ENCODE results near the gene OR51G1.
"Not testable (repeated sequence)": the region's sequence is repeated elsewhere in the genome, so short reads cannot be mapped to it uniquely, and the experiment has no call there.

The OR51G1 gene, protein sequence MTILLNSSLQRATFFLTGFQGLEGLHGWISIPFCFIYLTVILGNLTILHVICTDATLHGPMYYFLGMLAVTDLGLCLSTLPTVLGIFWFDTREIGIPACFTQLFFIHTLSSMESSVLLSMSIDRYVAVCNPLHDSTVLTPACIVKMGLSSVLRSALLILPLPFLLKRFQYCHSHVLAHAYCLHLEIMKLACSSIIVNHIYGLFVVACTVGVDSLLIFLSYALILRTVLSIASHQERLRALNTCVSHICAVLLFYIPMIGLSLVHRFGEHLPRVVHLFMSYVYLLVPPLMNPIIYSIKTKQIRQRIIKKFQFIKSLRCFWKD

DNA sequence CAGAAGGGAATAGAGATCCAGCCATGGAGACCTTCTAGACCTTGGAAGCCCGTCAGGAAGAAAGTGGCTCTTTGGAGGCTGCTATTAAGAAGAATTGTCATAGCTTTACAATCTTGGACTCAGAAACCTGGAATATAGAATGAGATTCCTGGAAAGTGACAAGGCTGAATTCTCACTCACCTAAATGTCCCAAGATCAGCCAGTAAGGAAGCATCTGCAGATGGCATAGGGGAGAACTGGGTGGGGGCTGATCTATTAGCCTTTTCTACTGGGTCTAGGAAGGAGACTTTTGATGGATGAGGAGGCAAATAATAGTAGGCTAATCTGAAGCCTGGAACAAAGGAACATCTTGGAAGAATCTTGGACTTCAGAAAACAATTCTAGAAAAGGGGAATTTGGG, at the start of gene OR51G1:
Gene OR51G1, minus strand, starts transcription at position 101 of the 400 bp plus-strand sequence. Its CDS starts 0 bp downstream, at position 101.
- no peak for DNase-seq (ENCODE audit: low spot score)

DNA sequence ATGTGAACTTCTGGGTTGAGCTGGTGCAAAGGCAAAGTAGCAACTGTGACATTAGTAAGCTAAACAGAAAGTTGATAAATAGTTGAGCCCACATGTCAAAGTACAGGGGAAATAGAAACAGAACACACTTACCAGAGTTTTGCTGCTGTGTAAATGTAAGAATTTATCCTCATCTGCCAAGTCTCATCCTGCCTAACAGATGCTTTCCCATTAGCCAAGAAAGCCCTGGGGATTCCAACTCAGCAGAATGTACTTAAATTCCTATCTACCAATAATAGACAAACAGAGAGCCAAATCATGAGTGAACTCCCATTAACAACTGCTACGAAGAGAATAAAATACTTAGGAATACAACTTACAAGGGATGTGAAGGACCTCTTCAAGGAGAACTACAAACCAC, 38.7 kb upstream of the OR51G1 start:
- DNase-seq (ENCODE audit: low spot score) = no peak

DNA sequence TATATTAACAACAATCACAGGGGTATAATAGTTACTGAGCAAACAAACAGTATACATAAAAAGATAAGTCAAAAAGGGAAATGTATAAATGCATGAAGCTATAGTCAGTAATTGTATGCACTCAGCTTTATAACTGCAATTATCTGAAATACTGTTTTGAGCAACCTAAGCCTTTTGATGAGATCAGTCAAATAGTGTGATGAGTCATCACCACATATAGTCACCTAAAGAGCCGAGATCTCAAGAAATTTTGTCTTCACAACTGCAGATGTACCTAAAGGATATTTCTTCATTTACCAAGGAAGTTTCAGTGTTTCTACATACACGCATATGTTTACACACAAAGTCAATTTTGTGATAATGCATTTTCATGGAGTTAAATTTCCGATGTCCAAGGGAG, 36.7 kb upstream of the OR51G1 start:
- DNase-seq (ENCODE audit: low spot score) = peak; percentile 21

DNA sequence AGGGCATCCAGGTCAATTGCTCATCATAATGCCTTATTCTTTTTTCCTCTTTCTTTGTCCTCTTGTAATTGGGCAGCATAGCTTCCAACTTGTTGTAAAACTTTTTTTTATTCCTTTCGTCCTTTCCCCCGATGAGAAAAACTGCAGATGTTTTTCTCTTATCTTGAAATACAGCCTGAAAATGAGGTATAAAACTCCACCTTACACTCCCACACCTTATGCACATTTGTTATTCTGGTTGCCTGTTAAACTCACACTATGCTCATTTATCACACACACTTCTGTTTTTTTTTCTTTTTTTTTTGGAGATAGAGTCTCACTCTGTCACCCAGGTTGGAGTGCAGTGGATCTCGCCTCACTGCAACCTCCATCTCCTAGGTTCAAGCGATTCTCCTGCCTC, 33.3 kb upstream of the OR51G1 start:
- DNase-seq (ENCODE audit: low spot score) = no peak

DNA sequence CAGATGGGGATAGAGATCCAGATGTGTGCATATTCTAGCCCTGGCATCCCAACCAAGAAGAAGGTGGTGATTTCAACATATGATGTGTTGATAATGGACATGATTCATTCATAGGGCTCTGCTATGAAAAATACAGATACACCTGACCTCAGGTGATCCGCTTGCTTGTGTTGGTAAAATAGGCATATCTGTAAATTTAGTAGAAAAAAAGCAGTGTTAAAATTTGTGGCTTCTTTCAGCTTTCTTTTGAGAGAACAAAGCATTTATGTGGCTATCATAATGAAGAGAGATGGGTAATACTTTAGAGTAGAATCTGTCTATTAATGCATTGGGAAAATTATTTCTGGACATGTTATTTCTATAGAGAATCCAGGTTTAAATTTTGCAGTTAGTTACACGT, 31.5 kb upstream of the OR51G1 start, which contains the start of gene OR51A2:
Gene OR51A2, minus strand, starts transcription at position 101 of the 400 bp plus-strand sequence. Its CDS starts 0 bp downstream, at position 101.
- DNase-seq (ENCODE audit: low spot score) = not testable (repeated sequence)

DNA sequence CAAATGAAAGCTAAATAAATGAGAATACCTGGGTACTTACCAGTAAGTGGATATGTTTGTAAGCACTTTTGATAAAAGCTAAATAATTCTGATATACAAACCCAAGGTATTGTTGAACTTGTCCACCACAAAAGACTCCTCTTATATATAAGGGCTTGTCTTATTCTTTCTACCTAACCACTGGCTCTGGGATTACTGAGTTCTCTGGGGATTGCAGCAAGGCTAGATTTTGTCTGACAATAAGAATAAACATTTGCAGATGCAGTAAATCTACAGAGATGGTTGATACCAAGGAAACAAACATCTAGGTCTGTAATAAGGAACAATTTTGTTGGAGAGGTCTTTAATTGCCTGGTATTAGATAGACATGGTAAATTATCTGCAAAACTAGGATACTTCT, 23.4 kb upstream of the OR51G1 start, which contains the start of gene OR51A4:
Gene OR51A4, minus strand, starts transcription at position 101 of the 400 bp plus-strand sequence. CDS start 505 bp downstream, outside the sequence.
- DNase-seq (ENCODE audit: low spot score) = no peak

DNA sequence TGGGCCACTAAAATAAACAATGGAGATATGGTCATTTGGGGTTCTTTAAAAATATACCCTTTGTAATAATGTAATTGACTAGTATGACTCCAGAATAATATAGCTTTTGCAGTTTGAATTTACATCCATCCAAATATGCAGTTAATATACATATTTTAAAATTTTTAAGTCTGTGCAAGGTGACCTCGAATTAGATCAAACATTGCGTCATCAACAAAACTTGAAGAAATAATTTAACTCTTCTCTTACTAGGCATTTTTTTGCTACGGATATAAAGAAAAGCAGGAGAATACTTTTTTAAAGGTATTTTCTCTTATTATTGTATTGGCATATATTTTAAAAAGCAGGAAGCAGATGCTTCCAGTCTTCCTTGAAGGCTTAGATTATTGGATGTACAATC, 12.6 kb upstream of the OR51G1 start:
- DNase-seq (ENCODE audit: low spot score) = no peak

DNA sequence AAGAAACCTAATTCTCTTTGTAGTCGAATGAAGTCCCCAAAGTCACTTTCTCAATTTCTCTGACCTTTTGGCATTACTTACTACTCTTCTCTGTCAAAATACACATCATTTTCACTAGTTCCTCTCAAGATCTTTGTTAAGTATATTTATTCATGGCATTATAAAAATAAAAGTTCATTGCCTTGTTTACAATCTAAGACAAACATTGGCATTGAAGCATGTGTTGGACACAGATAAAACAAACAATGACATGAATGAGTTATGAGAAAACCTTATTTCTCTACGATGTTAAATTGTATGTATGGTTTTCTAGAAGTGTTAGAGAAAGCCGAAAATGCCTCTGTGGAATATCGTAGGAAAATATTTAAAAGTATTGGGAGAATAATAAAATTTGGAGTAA, 8.6 kb upstream of the OR51G1 start:
- DNase-seq (ENCODE audit: low spot score) = no peak

DNA sequence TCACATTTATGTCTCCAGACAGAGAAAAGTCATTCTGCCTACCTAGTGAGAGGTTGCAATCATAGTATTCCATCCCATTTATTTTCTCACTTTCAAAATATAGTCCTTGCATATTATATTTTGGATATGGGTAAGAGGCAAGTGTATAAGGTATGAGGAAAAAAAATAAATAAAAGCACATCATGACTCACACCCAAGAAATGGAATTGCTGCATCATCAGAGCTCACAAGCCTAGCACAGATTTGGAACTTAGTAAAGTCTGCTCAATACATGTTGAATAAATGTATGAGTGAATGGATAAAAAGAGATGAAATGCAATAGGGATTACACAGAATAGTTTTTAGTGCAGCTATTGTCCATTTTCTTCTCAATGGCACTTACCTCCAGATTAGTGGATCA, 2.5 kb upstream of the OR51G1 start:
- DNase-seq (ENCODE audit: low spot score) = no peak

DNA sequence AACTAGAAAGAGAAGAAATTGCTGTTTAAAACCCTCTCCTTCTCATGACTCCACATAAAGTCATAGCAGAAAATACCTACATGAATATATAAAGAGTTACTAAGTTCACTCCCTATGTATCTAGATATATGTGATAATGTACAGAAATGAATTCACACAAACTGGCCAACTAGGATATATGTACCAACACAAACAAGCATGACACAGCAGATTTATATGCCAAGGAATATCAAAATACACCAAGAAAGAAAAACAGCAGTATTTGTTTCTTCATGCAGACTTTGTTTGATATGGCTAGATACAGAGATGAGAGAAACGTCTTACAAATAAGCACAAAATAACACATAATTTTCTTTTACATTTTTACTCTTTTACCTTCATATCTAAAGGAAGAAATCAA, 1.8 kb downstream of the OR51G1 start:
- no peak for DNase-seq (ENCODE audit: low spot score)

DNA sequence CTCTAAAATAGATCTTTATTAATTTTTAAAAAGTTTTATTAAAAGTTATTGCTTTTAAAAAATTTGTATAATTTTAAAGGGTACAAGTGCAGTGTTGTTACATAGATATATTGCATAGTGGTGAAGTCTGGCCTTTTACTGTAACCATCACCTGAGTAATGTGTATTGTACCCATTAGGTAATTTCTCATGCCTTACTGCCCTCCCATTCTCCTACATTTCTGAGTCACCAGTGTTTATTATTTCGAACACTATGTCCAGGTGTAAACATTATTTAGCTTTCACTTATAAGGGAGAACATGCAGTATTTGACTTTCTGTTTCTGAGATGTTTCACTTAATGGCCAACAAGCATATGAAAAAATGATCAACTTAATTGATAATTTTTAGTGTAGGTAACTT, 2.3 kb downstream of the OR51G1 start:
- no peak for DNase-seq (ENCODE audit: low spot score)

DNA sequence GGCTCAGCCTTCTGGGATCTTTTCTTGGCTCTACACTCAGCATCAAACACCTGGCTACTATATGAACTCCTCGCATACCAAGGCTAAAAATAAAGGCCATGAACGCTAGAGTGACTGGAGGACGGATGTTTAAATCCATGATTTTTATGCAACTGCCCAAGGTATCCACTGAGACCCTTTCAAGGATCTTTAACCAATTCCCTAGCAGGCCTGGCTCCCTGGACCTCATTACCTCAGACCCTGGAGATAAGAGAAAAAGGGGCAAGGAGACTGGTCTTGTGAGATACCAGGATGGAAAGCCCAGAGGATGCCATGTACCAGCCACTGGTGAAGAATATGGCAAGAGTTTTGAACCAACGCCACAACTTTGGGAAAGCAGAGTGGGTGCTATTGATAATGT, 4.9 kb downstream of the OR51G1 start, which contains the start of gene OR51G2:
Gene OR51G2, minus strand, starts transcription at position 101 of the 400 bp plus-strand sequence. CDS start 3,687 bp downstream, outside the sequence.
- DNase-seq (ENCODE audit: low spot score) = no peak

DNA sequence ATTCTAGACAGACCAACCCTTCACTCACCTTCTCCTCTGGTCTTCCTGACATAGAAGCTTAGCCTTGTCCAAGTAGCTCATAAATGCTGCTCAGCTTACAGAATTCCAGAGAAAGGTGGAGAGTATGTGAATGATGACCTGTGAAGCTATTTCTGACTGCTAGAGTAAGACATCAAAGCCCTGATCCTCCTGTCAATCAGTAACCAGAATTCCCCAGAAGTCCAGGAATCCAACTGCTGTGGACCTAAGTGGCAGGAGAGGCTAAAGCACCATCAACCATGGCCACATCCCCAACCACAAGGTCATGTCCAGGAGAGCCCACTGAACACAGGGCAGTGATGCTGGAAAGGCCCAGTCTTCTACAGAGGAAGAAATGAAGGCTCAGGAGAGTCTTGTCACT, 7.6 kb downstream of the OR51G1 start:
- DNase-seq (ENCODE audit: low spot score) = no peak

DNA sequence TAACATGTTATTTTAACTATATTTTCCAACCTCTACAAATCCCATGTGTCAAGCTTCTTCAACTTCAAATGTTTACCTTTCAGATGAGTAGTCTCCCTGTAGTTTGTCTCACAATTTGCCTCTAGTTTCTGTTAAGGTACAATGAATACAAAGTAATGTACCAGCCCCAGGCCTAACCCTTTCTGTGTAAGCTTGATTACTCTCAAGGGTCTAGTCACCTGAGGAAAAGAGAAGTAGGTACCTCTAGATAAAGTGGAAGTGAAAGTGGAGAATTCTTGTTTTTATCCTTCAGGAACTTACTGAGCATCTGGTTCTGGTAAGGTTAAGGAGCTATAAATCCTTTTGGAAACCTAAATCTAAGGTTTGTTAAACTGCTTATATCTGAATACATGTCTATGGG, 20.7 kb downstream of the OR51G1 start, which contains the start of gene OR51A7:
Gene OR51A7, plus strand, starts transcription at position 300 of the 400 bp plus-strand sequence. CDS start 3,587 bp downstream, outside the sequence.
- DNase-seq (ENCODE audit: low spot score) = no peak

DNA sequence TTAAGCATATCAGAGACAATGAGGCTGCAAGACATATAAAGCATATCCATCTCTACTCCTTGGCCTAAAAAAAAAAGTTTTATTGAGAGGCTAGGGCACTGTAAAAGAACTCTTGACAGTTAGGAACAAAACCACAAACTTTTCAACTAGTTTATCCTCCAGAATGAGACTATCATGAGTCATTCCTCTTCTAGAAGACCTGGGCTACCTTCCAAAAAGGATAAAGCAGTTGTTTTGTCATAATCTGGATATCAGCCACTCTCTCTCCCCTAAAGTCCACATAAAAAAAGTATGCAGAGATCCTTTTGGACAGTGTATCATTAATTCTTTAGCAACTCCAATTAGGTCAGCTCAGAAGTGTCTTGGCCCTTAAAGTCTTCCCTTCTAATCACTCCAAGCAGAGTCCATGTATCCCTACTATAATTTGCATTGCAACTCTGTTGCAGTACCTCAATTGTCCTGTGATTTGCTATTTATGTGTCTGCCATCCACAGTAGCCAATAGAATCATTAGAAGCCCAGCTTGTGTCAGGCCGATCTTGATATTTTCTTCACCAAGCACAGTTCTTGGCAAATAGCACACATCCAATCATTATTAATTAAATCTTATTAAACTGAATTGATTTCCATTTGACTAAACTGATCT, 32.0 kb downstream of the OR51G1 start:
- DNase-seq (ENCODE audit: low spot score) = peak; percentile 72

DNA sequence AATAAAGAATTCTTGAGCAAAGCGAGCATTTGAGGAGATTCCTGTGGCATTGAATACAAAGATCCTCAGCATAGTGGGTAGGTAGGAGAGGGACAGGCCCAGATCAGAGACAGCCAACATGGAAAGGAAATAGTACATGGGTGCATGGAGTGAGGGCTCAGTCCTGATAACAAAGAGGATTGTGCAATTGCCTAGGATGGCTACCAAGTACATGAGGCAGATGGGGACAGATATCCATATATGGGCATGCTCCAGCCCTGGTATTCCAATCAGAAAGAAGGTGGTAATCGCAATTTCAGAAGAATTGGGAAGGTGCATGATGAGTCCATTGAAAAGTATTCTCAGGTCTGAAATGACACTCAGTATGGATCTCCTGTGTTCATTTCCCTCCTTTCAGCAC, 33.9 kb downstream of the OR51G1 start:
- no peak for DNase-seq (ENCODE audit: low spot score)

DNA sequence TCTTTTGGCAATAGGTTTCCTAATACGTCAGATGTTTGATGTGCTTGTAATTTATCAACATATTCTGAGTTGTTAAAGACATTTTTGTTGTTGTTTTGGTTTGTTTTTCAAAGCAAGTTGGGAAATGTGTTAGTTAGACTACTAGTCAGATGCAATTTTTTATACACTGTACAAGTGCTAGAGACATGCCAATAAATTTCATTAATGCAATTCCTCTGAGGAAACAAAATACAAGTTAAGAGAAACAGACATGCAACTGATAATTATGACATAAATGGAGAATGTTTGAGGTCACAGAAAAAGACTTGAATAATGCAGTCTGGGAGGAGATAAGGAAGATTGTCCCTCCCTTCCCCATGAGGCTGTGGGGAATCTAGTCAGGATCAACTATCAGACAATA, 36.5 kb downstream of the OR51G1 start:
- DNase-seq (ENCODE audit: low spot score) = no peak

DNA sequence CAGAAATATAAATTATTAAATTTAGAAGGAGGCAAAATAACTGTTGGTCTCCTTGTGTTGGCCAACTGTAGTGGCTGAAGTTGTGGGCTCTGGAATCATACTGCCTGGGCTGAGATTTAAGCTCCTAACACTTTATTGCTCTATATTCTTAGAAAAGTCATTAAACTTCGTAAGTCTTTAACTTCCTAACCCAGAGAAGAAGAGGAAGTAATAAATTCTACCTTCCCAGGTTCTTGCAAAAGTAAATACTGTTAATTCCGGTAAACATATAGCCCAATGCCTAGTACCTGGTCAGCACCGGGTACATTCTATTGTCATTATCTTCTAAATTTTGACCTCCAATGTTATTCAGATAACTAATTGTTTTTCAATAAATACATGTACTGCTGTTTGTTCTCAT, 38.0 kb downstream of the OR51G1 start:
- DNase-seq (ENCODE audit: low spot score) = no peak

DNA sequence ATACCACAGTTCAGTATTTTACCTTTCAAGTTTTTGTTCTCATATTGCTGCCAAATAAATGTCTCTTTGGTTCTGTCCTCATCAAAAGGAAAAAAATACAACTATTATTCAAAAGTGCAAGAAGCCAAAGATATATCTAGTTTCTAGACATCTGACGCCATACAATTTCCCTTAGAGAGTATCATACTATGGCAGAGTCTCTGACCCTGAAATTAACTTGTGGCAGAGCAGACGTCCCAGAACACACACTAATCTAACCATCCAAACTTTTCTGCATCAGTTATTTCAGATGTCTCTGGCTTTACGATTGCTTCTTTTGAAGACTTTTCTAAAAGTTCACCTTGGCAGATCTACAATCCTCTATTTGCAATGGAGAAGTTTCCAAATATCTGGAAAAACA, 39.8 kb downstream of the OR51G1 start:
- no peak for DNase-seq (ENCODE audit: low spot score)

DNA sequence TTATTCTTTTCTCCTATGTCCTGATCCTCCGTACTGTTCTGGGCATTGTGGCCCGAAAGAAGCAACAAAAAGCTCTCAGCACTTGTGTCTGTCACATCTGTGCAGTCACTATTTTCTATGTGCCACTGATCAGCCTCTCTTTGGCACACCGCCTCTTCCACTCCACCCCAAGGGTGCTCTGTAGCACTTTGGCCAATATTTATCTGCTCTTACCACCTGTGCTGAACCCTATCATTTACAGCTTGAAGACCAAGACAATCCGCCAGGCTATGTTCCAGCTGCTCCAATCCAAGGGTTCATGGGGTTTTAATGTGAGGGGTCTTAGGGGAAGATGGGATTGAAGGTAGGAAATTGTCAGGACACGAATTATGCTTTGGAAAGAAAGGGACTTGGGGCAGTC, 41.6 kb downstream of the OR51G1 start:
- no peak for DNase-seq (ENCODE audit: low spot score)

DNA sequence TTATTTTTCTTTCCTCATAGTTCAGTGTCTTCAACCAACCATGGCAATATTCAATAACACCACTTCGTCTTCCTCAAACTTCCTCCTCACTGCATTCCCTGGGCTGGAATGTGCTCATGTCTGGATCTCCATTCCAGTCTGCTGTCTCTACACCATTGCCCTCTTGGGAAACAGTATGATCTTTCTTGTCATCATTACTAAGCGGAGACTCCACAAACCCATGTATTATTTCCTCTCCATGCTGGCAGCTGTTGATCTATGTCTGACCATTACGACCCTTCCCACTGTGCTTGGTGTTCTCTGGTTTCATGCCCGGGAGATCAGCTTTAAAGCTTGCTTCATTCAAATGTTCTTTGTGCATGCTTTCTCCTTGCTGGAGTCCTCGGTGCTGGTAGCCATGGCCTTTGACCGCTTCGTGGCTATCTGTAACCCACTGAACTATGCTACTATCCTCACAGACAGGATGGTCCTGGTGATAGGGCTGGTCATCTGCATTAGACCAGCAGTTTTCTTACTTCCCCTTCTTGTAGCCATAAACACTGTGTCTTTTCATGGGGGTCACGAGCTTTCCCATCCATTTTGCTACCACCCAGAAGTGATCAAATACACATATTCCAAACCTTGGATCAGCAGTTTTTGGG, 42.2 kb downstream of the OR51G1 start, which contains the start of gene OR51T1:
Gene OR51T1, plus strand, starts transcription at position 41 of the 641 bp plus-strand sequence. Its CDS starts 0 bp downstream, at position 41.
- DNase-seq (ENCODE audit: low spot score) = no peak

DNA sequence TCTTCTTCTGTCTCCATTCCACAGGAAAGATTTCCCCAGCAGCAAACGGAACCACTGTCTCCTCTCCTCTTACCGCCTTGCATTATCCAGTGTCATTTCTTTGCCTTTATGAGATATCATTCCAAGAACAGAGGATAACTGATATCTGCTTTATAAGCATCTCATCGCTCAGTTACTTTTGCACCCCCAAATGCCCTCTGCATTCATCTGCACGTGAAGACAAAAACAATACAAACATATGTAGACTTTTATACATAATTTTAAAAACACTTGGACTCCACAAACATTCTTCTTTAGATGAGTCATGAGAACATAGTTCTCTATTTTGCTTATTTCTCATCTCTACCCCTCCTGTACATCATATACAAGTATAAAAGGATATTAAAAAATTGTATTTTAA, 43.0 kb downstream of the OR51G1 start:
- no peak for DNase-seq (ENCODE audit: low spot score)
